GM21515 (cell line): ENCODE results near the gene CORO1C.

Experiments used
- ATAC-seq: cut with Tn5 transposase; IDR thresholded peaks from one replicate; pipeline ENCODE4 v1.9.1; 2021; ENCODE audit not compliant: unreplicated experiment

The CORO1C gene

GRCh38 chr12:108605690-108606406 is 125.5 kb downstream of the CORO1C start:
- no peak for ATAC-seq

- no peak for ATAC-seq
Observed at GRCh38 chr12:108605000-108605689, 126.2 kb downstream of the CORO1C start.

- no peak for ATAC-seq
Observed at GRCh38 chr12:108604208-108604941, 126.9 kb downstream of the CORO1C start.

GRCh38 chr12:108603743-108604142 is 127.6 kb downstream of the CORO1C start:
- ATAC-seq: no peak

GRCh38 chr12:108602976-108603704 is 128.2 kb downstream of the CORO1C start:
- ATAC-seq: no peak

GRCh38 chr12:108602209-108602705 is 129.1 kb downstream of the CORO1C start:
- no peak for ATAC-seq

GRCh38 chr12:108600702-108601007 is 130.7 kb downstream of the CORO1C start:
- no peak for ATAC-seq

GRCh38 chr12:108599948-108600701 is 131.2 kb downstream of the CORO1C start:
- ATAC-seq: no peak

GRCh38 chr12:108599541-108599940 is 131.8 kb downstream of the CORO1C start:
- no peak for ATAC-seq

- no peak for ATAC-seq
Observed at GRCh38 chr12:108598553-108599250, 132.6 kb downstream of the CORO1C start.

- no peak for ATAC-seq
Observed at GRCh38 chr12:108597559-108598471, 133.5 kb downstream of the CORO1C start, which contains the start of gene TMEM119. Gene TMEM119 (minus strand): TSS chr12:108598084. CDS start chr12:108592383, 5,701 bp downstream.

- no peak for ATAC-seq
Observed at GRCh38 chr12:108596854-108597558, 134.3 kb downstream of the CORO1C start.

- ATAC-seq: no peak
Observed at GRCh38 chr12:108595711-108596647, 135.3 kb downstream of the CORO1C start.
